ENCODE results near the gene RBM48.
"Not testable (repeated sequence)": the region's sequence is repeated elsewhere in the genome, so short reads cannot be mapped to it uniquely, and the experiment has no call there.

RBM48 gene

DNA sequence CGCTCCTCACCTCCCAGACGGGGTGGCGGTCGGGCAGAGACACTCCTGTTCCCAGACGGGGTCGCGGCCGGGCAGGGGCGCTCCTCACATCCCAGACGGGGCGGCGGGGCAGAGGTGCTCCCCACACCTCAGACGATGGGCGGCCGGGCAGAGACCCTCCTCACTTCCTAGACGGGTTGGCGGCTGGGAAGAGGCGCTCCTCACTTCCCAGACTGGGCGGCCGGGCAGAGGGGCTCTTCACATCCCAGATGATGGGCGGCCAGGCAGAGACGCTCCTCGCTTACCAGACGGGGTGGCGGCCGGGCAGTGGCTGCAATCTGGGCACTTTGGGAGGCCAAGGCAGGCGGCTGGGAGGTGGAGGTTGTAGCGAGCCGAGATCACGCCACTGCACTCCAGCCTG lies 16.5 kb downstream of the RBM48 start:
- DNase-seq (ENCODE audit: low spot score) = not testable (repeated sequence)

DNA sequence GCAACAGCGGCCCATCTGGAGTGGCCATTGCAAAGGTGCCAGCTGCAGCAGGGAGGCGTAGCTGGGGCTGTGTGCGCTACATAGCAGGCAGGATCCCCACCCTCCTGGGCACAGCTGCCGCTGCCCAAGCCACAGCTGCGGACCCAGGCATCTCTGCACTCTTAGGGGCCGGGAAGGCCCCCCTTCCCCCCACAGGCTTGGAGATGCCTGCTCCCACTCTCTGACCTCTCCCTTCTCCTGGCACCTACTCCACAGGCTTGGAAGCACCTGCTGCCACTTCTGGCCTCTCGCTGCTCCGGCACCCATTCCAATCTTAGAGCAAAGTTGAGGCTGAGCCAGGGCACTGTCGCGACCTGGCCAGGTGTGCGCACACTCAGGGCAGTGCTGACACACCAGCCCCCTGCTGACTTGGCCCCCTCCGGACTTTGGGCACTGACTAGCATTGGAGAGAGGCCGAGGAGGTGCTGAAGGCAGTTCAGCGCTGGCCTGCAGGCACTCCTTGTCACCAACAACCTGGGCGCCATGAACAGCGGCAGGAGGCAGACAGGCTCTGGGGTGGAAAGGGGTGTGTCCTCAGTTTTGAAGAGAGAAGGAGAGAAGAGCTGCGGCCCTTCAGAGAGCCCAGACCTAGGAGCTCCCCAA lies 18.4 kb downstream of the RBM48 start:
- DNase-seq (ENCODE audit: low spot score) = no peak

DNA sequence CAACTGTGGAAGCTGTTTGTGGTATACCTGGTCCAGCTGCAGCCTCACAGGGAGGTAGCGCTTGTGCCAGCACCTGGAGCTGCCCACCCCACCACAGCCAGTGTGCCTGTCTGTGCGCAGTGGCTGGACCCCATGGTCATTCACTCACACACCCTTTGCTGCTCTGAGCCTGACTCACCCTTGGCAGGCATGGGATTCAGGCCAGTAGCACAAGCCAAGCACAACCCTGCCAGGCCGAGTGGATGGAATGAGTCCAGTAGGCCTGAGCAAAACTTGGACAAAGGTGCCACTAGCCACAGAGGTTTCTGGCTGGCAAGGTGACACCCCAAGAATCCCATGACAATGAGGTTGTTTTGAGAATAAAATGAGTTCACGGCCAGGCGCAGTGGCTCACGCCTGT lies 19.0 kb downstream of the RBM48 start:
- DNase-seq (ENCODE audit: low spot score) = no peak

DNA sequence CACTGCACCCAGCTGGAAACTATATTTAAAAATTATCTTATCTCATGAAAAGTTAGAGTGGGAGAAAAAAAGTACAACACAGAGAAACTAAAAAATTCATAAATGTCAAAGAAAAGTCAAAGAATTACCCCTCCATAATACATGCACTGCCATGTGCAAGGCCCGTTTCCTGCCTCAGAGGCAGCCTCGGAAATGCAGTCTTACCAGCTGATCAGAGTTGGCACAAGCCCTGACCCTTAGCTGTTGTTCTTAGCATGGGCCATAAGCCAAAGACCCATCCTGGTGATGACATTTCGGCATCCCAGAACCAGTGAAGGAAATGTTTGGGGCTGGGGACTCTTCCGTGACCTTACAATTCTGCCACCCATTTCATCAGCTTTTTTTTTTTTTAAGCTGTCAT lies 21.6 kb downstream of the RBM48 start:
- no peak for DNase-seq (ENCODE audit: low spot score)

DNA sequence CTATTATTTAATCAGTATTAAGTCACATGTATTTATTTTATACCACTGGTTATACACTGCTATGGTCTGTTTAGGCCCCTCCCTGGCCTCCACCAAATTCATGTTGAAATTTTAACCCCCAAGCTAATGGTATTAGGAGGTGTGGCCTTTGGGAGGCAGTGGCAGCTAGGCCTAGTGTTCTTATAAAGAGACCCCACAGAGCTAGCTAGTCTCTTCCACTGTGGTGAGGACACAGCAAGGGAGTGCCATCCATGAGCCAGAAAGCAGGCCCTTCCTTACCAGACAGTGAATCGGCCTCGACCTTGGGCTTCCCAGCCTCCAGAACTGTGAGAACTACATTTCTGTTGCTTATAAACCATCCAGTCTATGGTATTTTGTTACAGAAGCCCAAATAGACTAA lies 28.7 kb downstream of the RBM48 start:
- DNase-seq (ENCODE audit: low spot score) = no peak

DNA sequence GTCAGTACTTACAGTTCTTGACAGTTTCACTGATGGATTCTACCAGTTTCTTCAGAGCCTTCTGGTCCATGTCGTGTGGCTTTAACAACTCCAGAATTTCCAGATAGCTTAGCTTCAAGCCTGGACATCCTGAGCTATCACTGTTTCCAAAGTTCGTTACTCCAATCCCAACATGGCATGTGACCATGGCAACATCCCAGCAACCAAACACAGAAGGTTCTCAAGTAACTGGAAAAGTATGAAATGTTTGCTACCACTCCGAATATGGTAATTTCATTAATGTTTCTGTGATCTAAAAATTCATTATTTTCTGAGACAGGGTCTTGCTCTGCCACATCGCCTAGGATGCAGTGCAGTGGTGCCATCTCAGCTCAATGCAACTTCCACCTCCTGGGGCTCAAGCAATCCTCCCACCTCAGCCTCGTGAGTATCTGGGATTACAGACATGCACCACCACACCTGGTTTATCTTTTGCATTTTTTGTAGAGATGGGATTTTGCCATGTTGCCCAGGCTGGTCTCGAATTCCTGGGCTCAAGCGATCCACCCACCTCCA lies 29.3 kb downstream of the RBM48 start:
- DNase-seq (ENCODE audit: low spot score) = no peak

DNA sequence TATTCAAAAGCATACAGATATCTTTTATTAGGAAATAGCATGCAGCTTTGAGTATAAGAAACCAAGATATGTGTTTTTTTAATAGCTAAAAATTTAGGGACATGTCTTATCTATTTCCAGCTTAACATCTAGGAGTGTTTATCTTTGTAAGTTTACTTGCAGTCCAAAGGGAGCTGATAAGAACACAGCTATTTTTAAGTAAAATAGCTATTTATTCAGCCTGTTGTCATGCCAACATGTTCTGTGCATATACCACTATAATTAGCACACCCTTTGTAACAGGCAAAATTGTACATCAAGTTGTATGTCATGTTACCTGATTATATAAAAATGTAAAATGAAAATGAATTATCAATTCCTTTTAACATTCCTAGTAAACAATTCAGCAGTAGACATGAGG lies 32.0 kb downstream of the RBM48 start:
- no peak for DNase-seq (ENCODE audit: low spot score)

DNA sequence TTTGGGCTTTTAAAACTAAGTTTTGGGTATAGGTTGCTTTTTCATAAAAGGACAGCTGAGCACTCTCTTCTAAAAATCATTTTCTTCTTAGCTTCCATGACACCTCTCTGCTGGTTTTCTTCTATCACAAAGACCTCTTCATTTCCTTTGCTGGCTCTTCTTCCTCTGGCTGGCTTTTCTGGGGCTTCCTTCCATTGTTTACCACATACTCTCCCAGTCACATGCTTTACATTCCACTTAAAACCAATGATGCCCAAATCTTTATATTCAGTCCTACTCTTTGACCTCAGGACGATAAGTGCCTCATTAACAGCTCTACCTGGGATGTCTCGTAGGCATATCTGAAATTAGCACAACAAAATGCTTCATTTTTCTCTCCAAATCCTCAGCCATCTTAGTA lies 34.8 kb downstream of the RBM48 start:
- DNase-seq (ENCODE audit: low spot score) = no peak

DNA sequence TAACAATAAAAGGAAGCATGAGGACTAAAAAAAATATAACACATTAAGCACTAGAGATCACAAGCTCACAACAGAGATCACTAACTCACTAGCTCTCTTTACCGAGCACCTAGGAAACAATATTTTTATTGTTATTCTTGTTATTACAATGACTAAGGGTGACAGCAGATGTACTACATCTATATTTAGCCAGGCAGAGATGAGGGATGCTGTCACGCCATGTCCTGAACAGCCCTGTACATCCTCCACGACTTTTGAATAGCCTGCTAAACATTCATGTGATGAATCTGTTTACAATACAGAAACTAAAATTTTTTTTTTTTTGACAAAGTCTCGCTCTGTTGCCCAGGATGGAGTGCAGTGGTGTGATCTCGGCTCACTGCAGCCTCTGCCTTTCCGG lies 38.9 kb downstream of the RBM48 start:
- DNase-seq (ENCODE audit: low spot score) = no peak

DNA sequence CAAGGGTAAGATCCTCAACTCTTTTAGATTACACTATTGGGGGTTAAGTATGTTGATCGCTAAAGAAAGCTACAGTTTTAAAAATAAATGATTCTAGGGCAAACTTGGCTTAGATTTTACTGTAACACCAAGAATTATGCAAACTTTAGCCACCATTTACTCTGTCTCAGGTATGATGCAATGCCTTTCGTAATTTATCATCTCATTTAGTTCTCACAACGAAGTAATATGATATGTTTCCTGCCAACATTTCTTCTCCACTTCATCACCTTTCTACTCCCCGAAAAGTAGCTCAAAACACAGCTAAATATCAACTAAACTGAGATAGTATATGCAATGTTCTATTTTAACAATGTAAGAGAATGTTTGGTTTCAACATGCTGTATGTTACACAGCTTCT lies 40.5 kb downstream of the RBM48 start:
- no peak for DNase-seq (ENCODE audit: low spot score)

DNA sequence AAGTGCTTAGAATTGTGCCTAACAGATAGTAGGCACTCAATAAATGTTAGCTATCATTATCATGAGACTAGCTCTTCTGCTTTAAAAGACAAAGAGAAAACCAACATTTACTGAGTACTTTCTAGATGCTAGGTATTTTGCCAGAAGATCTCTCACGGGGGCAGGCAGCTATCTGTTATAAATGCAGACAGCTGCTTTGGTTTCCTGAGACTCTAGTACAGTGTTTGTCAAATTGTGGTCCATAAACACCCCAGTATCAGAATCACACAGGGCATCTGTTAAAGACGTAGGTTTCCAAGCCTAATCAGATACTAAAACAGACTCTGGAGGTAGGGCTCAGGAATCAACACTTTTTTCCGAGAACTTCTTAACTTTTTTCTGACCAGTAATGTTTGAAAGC lies 47.7 kb downstream of the RBM48 start:
- no peak for DNase-seq (ENCODE audit: low spot score)

DNA sequence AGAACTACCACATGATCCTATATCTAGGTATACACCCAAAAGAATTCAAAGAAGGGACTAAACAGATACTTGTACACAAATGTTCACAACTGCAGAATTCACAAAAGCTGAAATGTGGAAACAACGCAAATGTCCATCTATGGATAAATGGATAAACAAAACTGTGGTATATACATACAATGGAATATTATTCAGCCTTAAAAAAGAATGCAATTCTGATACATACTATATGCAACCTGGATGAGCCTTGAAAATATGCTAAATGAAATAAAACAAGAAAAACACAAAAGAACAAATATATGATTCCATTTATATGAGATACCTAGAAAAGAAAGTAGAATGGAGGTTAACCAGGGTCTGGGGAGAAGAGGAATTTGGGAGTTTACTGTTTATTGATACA lies 54.4 kb downstream of the RBM48 start:
- DNase-seq (ENCODE audit: low spot score) = no peak

DNA sequence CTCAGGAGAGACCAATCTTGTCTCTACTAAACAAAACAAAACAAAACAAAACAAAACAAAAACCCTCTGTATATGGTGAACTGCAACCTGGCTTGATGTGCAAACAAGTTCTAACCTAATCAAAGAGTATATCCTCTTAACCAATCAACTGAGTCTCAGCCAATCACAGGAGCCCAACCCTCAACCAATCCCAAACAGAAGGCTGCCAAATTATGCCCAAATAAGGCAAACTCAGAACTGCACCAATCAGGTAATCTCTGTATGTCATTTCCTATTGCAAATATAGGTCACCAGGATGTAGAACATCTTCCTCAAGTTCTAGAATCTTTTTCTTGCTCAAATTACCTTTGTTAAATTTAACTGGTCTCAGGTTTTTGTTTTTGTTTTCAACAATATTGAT lies 56.4 kb downstream of the RBM48 start:
- DNase-seq (ENCODE audit: low spot score) = no peak

DNA sequence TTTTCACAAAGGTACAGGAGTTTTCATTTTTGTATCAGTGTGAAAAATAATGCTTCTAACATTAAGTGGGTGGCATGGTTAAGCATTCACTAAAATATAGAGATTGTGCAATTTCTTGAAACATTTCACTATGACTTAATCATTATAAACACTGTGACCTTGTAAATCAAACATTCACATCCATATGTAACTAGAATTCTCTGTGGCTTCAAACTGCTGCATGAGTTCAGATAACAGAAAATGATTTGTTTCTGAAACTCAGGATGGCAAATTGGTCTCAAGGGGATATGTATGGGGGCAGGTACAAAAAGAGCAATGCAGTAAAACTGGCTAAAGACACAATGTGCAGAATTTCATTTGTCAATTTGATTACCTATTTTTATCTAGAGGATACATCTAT lies 57.8 kb downstream of the RBM48 start:
- peak; percentile 34 for DNase-seq (ENCODE audit: low spot score)

DNA sequence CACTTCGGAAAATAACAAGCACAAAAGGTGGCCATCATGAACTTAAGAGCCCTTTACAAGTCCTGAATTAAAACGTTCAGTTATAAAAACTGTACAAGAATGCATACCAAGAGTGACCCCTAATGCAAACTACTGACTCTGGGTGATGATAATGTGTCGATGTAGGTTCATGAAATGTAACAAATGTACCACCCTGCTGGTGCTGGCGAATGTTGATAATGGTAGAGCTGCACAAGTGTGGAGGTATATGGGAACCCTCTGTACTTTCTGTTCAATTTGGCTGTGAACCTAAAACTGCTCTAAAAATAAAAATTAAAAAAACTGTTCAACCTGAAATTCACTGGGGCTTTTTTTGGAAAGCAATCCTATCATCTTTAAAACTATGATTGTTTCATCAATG lies 58.2 kb downstream of the RBM48 start:
- DNase-seq (ENCODE audit: low spot score) = no peak

All from GM03348 (cell line).